CD1c-positive myeloid dendritic cell (primary cell): ENCODE data around the gene KRT78.
A peak's percentile ranks its signal among the peaks of the same experiment; 100 is the strongest.
"Not testable (repeated sequence)": the region's sequence is repeated elsewhere in the genome, so short reads cannot be mapped to it uniquely, and the experiment has no call there.

Source experiments
- DNase-seq: peaks from one replicate; pipeline ENCODE4 v3.0.0-alpha.2; 2016; ENCODE audit errors: extremely low spot score

KRT78 gene

GRCh38 chr12:52848661-52849255 lies at the start of gene KRT78:
KRT78 (minus strand) TSS chr12:52848994; CDS start chr12:52848930, 64 bp downstream.
- no peak for DNase-seq

- no peak for DNase-seq
Measured at GRCh38 chr12:52896190-52897100, 47.7 kb upstream of the KRT78 start.

- no peak for DNase-seq
Measured at GRCh38 chr12:52895726-52896189, 47.0 kb upstream of the KRT78 start.

- DNase-seq, result no peak
Measured at GRCh38 chr12:52892974-52893373, 44.2 kb upstream of the KRT78 start.

GRCh38 chr12:52892207-52892852 lies 43.5 kb upstream of the KRT78 start:
- DNase-seq, result no peak

DNA sequence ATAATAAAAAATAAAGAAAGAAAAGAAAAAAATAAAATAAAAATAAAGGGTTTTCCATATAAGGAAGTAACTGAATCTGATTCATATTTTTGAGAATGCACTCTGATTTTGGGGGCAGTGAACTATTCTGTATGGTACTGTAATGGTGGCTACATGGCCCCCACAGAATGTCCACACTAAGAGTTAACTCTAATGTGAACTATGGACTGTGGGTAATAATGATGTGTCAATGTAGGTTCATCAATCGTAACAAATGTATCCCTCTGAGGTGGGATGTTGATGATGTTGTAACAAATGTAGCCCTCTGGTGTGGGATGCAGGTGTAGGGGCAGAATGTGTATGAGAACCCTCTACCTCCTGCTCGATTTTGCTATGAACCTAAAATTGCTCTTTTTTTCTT lies 42.2 kb upstream of the KRT78 start:
- DNase-seq, result no peak

DNA sequence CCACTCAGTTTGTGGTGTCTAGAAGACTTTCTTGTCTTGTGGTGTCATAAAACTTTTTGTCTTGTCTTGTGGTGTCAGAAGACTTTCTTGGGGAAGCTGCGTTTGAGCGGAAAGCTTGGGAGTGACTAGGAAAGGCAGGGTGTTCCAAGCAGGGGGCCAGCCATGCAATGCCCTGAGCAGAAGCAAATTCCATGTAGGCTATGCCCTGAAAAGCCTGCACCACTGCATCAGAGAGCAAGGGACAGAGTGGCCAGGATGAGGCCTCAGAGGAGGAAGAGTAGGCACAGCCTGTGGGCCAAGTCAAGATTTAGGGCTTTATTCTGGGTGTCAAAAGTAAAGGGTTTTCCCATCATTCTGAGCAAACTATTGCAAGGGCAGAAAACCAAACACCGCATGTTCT lies 41.6 kb upstream of the KRT78 start:
- DNase-seq, result no peak

DNA sequence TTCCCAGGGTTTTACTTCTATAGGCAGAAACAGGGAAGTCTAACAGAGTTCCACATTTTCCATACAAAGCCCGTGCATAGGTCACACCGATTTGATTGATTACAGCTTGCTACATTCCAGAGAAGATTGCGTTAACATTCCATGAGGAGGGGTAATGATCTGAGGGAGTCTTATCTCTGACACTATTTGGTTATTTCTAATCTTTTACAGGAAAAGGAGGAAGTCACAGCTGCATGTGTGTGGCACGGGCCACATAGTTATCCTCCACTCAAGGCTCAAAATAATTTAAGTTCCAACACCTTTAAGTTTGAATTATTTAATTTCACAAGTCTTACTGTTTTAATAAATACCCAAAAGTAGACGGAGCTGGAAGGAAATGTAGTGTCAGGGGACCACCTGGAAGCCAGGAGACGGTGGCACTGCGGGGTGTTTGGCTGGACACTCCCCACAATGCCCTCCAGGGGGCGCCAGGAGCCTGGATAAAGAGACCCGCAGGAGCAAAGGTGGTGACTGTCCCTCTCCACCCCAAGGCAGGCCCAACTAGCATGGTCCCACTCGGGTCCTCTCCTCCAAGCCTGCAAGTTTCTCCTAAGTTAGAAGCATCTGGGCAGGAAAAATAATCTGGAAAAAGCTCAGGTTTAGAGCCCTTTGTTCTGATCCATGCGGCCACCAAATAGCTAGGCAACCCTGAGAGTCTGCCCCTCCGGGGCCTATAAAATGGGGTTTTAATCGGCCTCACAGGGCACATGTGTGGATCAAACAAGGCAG lies 35.9 kb upstream of the KRT78 start:
- peak; percentile 82 for DNase-seq

GRCh38 chr12:52880499-52880898 lies 31.7 kb upstream of the KRT78 start:
- not testable (repeated sequence) for DNase-seq

DNA sequence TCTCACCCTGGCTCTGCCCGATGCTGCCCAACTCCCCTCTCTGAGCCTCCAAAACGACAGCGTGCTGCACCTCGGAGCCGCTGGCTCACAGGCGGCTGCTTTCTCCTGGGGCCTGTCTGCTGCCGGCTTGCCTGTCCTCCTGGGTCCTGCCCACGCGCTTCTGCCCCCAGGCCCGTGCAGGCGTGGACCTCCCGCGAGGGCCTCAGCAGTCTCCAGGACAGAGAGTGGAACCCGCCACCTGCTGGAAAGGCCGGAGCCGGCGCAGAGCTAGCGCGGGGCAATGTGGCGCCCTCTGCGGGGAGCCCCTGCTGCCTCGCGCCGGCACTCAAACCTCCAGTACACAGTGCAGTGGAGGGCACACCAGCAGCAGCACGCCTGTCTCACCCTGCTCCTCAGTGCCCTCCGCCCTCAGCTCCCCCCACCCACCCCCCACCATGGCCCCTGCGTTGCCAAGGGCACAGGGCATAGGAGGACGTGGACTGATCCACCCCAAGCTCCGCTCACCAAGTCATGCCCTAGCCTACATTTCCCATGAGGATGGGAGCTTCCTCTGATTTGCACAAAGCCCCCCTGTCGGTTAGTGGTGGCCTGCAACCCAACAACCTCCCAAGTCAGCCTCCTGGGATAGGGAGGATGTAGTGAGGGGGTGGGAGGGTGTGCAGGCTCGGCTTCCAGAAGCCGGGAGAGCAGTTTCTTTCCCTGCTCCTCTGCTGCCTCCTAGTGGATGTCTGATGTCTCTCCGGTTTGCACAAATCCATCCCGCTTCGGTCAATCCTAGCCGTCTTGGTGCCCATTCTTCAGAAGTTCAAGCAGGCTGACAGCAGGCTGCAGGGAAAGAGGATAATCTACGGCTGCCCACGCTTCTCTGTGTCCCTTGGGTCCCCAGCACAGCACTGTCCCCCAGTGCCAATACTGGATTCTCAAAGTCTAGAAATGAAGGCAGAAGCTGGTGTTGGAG lies 30.9 kb upstream of the KRT78 start:
- DNase-seq, result peak; percentile 82

DNA sequence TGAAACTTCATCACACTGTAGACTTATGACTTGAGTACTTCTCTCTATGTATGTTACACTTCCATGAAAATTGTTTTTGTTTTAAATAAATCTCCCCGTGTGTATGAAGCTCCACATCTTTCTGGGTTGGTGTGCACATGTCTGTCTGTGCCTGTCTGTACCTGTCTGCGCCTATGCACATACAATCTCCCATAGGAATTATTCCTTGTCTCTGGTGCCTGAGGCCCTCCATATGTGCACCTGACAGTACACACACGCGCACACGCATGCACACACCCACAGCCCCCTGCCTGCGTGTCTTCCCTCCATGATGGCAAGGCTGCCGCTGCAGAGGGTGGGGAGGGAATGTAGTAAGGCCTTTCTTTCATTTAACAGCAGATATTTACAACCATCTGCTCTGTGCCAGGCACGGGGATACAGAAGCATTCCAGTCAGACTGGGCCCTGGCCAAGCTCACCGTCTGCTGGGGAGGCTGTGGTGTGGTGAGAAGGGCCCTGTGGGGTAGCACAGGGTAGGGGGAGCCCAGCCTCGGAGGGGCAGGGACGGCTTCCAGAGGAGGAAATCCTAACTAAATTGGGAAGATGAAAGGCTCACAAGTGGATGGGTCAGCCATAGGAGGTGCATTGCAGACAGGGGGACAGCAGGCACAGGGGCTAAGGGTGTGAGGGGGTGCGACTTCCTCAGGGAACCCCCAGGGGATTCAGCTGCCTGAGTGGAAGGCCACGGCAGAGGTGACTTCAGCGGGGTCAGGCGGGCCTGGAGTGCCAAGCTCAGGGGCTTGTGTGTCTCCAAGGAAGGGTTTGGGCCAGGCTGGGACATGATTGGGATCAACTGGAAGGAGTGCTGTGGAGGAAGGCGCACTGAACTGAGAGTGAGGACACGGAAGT lies 30.0 kb upstream of the KRT78 start:
- DNase-seq, result no peak

- no peak for DNase-seq
Measured at GRCh38 chr12:52877242-52877641, 28.4 kb upstream of the KRT78 start.

GRCh38 chr12:52876372-52876771 lies 27.6 kb upstream of the KRT78 start:
- DNase-seq, result no peak

DNA sequence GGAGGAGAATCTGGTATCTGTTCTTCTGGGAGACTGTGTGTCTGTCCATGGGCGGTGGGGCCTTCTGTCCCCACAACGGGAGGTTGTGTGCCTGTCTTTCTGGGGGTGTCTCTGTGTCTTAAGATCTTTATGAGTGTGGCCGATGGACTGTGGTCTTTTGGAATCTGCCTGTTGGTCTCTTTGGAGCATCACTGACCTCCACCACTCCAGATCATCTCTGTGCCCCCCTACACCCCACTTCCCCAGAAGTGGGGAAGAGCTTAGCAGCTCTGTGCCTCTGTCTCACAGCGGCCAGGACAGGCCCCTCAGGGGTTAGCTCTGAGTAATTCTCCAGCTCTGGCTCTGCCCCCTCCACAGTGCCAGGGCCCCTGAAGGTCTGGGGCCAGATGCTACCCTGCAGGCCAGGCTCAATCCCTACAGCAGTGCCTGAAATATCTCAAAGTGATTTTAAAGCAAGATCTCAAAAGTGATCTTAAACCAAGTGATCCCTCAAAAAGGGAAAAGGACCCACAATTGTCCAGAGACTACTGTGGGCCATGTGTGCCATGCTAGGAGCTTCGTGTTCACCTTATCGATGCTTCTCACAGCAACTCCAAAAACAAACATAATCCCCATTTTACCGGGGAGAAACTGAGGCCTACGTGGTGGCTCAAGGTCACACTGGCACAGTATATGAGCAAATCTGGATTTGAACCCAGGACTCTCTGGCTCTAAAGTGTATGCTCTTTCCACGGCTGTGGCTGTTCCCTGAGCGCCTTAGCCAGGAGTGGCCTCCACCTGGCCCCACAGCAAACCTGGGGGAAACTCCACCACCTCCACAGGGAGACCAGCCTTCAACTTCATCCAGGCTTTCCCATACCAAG lies 26.0 kb upstream of the KRT78 start:
- DNase-seq, result no peak

GRCh38 chr12:52873832-52874572 lies 25.2 kb upstream of the KRT78 start:
- DNase-seq, result peak; percentile 80

DNA sequence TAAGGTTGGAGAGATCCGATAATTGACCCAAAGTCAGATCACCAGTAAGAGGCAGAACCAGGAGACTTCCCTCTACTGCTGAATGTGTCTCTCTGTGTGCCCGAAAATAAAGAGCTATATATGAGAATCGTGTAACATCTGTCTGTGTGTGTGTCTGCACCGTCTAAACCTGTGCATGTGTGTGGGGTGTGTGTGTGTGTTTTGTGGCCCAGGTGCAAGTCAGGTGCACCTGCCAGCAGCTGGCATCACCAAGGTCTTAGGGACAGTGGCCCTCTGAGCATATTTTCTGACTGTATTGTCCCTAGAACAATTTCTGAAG lies 24.7 kb upstream of the KRT78 start:
- no peak for DNase-seq

DNA sequence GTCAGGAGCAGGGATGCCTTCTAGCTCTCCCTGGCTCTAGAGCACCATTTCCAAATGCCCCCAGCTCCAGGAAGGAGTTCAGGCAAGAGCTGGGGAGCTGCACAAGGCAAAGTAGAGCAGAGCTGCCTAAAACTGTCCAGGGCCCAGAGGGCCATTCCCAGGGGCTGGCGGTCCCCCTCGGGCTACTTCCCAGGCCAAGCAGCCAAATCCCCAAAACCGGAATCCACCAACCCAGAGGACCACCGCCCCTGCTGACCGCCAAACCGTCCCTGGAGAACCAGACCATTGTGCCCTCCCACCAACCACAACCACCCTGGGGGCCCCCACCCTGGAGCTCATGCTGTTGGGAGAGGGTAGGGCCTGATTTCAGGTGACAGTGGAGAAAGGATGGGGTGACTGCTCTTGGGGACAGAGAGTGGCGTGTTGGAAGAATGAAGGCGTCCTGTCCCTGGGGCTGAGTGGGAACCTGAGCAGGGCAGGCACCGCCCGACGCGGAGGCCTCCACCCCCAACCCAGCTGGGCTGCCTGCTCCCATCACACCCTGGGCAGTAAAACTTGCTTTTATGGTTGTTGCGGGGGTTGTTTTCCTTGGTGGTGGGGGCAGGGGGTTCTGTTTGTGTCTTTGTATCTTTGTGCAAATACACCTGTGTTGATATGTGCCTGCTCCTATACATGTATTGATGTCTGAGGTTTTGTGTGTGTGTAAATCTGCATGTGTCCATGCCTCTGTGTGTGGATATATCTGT lies 24.0 kb upstream of the KRT78 start:
- DNase-seq, result no peak
